Measurements from ENCODE around the gene LBP. TPM values are rescaled to one million over a fixed set of nuclear protein-coding genes. Genes with fewer than 3 reads are reported as not detected.

The LBP gene
- total RNA-seq, 1 experiment from 2014 or later = 0.37 TPM

GRCh38 chr20:38402089-38402488, 55.8 kb downstream of the LBP start (continued):
- TF ChIP-seq, protein P1, sequence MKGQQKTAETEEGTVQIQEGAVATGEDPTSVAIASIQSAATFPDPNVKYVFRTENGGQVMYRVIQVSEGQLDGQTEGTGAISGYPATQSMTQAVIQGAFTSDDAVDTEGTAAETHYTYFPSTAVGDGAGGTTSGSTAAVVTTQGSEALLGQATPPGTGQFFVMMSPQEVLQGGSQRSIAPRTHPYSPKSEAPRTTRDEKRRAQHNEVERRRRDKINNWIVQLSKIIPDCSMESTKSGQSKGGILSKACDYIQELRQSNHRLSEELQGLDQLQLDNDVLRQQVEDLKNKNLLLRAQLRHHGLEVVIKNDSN (CRISPR knock-in tag; IDR thresholded peaks at IDR 0.05) = no peak
- TF ChIP-seq SMAD3 (CRISPR knock-in tag; IDR thresholded peaks at IDR 0.05; ENCODE audit: borderline replicate concordance) (no peak), CBFB (CRISPR knock-in tag; IDR thresholded peaks at IDR 0.05; ENCODE audit: low read depth) (no peak), TCF7 (CRISPR knock-in tag; IDR thresholded peaks at IDR 0.05; ENCODE audit: low read depth) (no peak), ZNF263 (CRISPR knock-in tag; IDR thresholded peaks at IDR 0.05; ENCODE audit: low read depth) (no peak)
- TF ChIP-seq, protein P2, sequence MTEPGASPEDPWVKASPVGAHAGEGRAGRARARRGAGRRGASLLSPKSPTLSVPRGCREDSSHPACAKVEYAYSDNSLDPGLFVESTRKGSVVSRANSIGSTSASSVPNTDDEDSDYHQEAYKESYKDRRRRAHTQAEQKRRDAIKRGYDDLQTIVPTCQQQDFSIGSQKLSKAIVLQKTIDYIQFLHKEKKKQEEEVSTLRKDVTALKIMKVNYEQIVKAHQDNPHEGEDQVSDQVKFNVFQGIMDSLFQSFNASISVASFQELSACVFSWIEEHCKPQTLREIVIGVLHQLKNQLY (CRISPR knock-in tag; IDR thresholded peaks at IDR 0.05) = no peak

- Mint-ChIP-seq H3K9me3 (peaks cover 26% of the 10 kb centered on the region), H3K4me1 (no peaks in the 10 kb centered on the region), H3K4me3 (no peak overlapping the region), H3K27ac (no peak overlapping the region), H3K36me3 (peaks cover 16% of the 10 kb centered on the region), H3K27me3 (ENCODE audit: low read depth) (no peaks in the 10 kb centered on the region; the same call in 1 of the 2 replicates)
- ATAC-seq (no peak), DNase-seq (ENCODE audit: low spot score) (no peak)
- ChIA-PET POLR2A (no interaction called here), CTCF (interaction anchor here (1.3 kb wide), 1 partner anchor 65 kb away, joined by 3 read pairs; no protein-coding TSS in a partner anchor)
- TF ChIP-seq ZNF317 (CRISPR knock-in tag; IDR thresholded peaks at IDR 0.05; ENCODE audit: borderline replicate concordance, low read depth) (no peak), SP1 (CRISPR knock-in tag; conservative IDR thresholded peaks at IDR 0.05) (no peak), OVOL2 (CRISPR knock-in tag; IDR thresholded peaks at IDR 0.05; ENCODE audit: borderline replicate concordance) (no peak), RORB (CRISPR knock-in tag; IDR thresholded peaks at IDR 0.05) (no peak), ATF2 (CRISPR knock-in tag; IDR thresholded peaks at IDR 0.05; ENCODE audit: borderline replicate concordance, low read depth) (no peak), JUN (CRISPR knock-in tag; IDR thresholded peaks at IDR 0.05) (no peak), CREB1 (CRISPR knock-in tag; IDR thresholded peaks at IDR 0.05) (no peak), FOXJ3 (CRISPR knock-in tag; IDR thresholded peaks at IDR 0.05; ENCODE audit: borderline replicate concordance) (no peak), ZNF138 (CRISPR knock-in tag; conservative IDR thresholded peaks at IDR 0.05) (no peak), EMX1 (CRISPR knock-in tag; IDR thresholded peaks at IDR 0.05) (no peak), TCF7 (CRISPR knock-in tag; IDR thresholded peaks at IDR 0.05; ENCODE audit: low read depth) (no peak), IRF2 (CRISPR knock-in tag; IDR thresholded peaks at IDR 0.05; ENCODE audit: borderline replicate concordance, low read depth) (no peak), CDX4 (CRISPR knock-in tag; IDR thresholded peaks at IDR 0.05; ENCODE audit: borderline replicate concordance) (no peak), ZBTB21 (CRISPR knock-in tag; IDR thresholded peaks at IDR 0.05; ENCODE audit: borderline replicate concordance) (no peak), IRF1 (CRISPR knock-in tag; IDR thresholded peaks at IDR 0.05) (no peak), MAX (CRISPR knock-in tag; IDR thresholded peaks at IDR 0.05) (no peak)
- TF ChIP-seq, protein P3, sequence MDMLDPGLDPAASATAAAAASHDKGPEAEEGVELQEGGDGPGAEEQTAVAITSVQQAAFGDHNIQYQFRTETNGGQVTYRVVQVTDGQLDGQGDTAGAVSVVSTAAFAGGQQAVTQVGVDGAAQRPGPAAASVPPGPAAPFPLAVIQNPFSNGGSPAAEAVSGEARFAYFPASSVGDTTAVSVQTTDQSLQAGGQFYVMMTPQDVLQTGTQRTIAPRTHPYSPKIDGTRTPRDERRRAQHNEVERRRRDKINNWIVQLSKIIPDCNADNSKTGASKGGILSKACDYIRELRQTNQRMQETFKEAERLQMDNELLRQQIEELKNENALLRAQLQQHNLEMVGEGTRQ (CRISPR knock-in tag; IDR thresholded peaks at IDR 0.05) = no peak
- TF ChIP-seq, protein P1 (CRISPR knock-in tag; IDR thresholded peaks at IDR 0.05) = no peak
Observed at GRCh38 chr20:38402816-38403215, 56.5 kb downstream of the LBP start.

Data from WTC11 (cell line).